Measurements from ENCODE around the gene AKT2.

AKT2 gene

DNA sequence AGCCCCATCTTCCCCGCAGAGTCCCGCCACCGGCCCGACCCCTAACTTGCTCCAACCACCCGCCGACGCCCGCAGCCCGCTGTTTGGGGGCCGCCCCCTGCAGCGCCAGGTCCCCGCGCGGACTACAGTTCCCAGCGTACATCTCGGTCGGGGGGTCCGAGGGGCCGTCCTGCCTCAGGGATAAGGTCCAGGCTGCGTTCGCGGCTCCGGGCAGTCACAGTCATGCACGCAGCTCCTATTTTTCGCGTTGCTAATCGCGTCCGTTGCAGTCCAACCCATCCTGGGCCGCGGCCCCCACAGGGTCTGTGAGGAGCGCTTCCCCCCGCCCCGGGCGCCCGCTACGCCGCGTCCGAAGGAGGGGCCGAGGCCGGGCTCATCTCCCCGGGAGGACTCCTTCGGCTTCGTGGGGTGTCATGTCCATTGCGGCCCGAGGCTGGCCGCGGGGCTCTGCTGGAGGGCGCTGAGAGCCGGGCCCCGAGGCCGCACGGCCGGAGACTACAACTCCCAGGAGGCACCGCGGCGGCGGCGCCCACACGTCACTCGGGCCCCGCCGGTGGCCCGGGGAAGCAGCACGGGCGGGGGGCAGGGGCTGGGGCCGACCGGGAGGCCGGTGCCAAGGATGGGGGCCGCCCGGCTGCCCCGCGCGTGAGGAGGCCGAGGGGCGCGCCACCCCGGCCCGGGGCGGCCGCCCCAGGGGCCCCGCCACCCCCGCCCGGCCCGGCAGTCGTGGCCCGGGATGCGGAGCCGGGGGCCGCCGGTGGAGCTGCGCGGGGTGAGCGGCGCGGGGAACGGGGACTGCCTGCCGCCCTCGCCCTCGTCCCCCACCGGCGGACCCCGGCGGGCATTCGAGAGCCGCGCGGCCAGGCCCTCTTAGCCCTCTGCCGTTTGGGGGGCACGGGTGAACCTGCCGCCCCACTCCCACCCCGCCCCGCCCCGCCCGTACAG, 94.0 kb downstream of the AKT2 start, which contains the start of gene MAP3K10:
MAP3K10 (plus strand) TSS at position 536 of the 945 bp plus-strand sequence. CDS start 606 bp downstream, outside the sequence.
- DNase-seq (ENCODE audit: insufficient read length, low spot score) (peak; percentile 90), FAIRE-seq (peak; percentile 86)
- TF ChIP-seq POLR2AphosphoS5 (IDR thresholded peaks at IDR 0.05; ENCODE audit: low read depth, low read length) = no peak
- TF ChIP-seq PAX5 (IDR thresholded peaks at IDR 0.05; ENCODE audit: insufficient read depth, low read length, severe bottlenecking) = no peak
- no peak for TF ChIP-seq POLR2A (IDR thresholded peaks at IDR 0.05; ENCODE audit: low read depth, low read length)
- TF ChIP-seq TAF1 (IDR thresholded peaks at IDR 0.05; ENCODE audit: low read depth, low read length) = no peak
- TF ChIP-seq SPI1 (IDR thresholded peaks at IDR 0.05; ENCODE audit: low read depth, low read length) = no peak
- TF ChIP-seq POU2F2 (IDR thresholded peaks at IDR 0.05; ENCODE audit: low read depth, low read length) = no peak

DNA sequence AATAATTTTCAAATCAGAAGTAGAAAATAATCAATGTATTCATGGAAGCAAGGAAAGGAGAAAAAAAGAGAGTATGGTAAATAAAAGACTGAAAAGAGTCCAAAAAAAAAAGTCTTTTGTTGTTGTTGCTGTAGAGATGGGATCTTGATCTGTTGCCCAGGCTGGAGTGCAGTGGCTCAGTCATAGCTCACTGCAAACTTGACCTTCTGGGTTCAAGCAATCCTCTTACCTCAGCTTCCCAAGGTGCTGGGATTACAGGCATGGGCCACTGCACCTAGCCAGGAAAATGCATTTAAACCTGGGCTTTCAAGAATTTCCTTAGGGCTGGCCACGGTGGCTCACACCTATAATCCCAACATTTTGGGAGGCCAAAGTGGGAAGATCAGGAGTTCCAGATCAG, 100.9 kb downstream of the AKT2 start:
- DNase-seq (ENCODE audit: insufficient read length, low spot score) (no peak), FAIRE-seq (no peak)
- TF ChIP-seq PAX5 (IDR thresholded peaks at IDR 0.05; ENCODE audit: insufficient read depth, low read length, severe bottlenecking) = no peak
